IPS DF 6.9 (cell line): ENCODE measurements around the gene TP73.

Experiments used
- DNase-seq: peaks from one replicate; pipeline ENCODE4 v3.0.0-alpha.2; 2013; ENCODE audit warnings: low read depth, low spot score
- H3K27ac ChIP-seq: one replicate; pipeline ENCODE4 v1.5.1; 2013; ENCODE audit warnings: low read length, control low read depth
- H3K27me3 ChIP-seq: 2 replicates; pipeline ENCODE4 v1.6.1; 2013; ENCODE audit warnings: mild to moderate bottlenecking, low read length; ENCODE audit not compliant: control insufficient read depth, insufficient read depth
- H3K36me3 ChIP-seq: 2 replicates; pipeline ENCODE4 v1.6.1; 2013; ENCODE audit warnings: low read length; ENCODE audit not compliant: control insufficient read depth, insufficient read depth
- H3K4me1 ChIP-seq: 2 replicates; pipeline ENCODE4 v1.6.1; 2013; ENCODE audit warnings: low read length; ENCODE audit not compliant: control insufficient read depth, insufficient read depth
- H3K4me3 ChIP-seq: 2 replicates; pipeline ENCODE4 v1.5.1; 2013; ENCODE audit warnings: mild to moderate bottlenecking, low read length
- H3K9me3 ChIP-seq: 2 replicates; pipeline ENCODE4 v1.6.1; 2013; ENCODE audit warnings: low read length, inconsistent platforms; ENCODE audit not compliant: control insufficient read depth, insufficient read depth
- WGBS: extraction: QIAGEN DNeasy Blood & Tissue Kit; methylation state at CpG from one replicate; pipeline ENCODE4 v1.1.7; 2013; ENCODE audit warnings: mixed read lengths, missing lambda C conversion rate; ENCODE audit not compliant: insufficient read length, insufficient coverage; 5-methylcytosine and 5-hydroxymethylcytosine counted together

Gene TP73

GRCh38 chr1:3738943-3739342 lies 86.6 kb downstream of the TP73 start:
- H3K4me3 ChIP-seq: no peak overlapping the region
- no CpG with 5 or more reads among the region's 12 CpGs for WGBS
- H3K27me3 ChIP-seq: no peaks in the 10 kb centered on the region
- H3K4me1 ChIP-seq: 0 out of 2 replicates have a peak, but pooled peaks cover 2% of the 10 kb centered on the region
- DNase-seq: no peak
- H3K9me3 ChIP-seq: no peaks in the 10 kb centered on the region
- no peak overlapping the region for H3K27ac ChIP-seq
- peaks cover 28% of the 10 kb centered on the region for H3K36me3 ChIP-seq

- no peaks in the 10 kb centered on the region for H3K27me3 ChIP-seq
- H3K4me1 ChIP-seq: 0 out of 2 replicates have a peak, but pooled peaks cover 2% of the 10 kb centered on the region
- no peak overlapping the region for H3K4me3 ChIP-seq
- no CpG with 5 or more reads among the region's 9 CpGs for WGBS
- no peak for DNase-seq
- H3K27ac ChIP-seq: no peak overlapping the region
- no peaks in the 10 kb centered on the region for H3K9me3 ChIP-seq
- peaks cover 28% of the 10 kb centered on the region for H3K36me3 ChIP-seq
These were observed 87.7 kb downstream of the TP73 start for GRCh38 chr1:3740042-3740441.

DNA sequence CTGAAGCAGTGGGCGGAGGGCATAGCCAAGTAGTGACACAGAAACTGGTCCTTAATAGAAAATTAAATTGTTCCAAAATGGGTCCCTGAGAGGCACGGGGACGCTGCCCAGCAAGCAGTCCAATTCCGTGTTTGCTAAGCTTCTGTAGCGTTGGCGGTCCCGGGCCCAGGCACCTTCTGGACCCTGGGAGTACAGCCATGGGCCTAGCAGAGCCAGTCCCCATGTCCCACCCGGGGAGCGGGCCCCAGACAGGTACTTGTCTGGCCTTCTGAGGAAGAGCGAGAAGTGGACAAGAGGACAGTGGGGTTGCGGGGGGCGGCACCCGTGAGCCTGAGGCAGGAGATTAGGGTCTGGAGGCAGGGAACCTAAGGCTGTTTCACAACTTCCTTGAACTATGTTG lies 88.4 kb downstream of the TP73 start:
- peaks cover 28% of the 10 kb centered on the region for H3K36me3 ChIP-seq
- WGBS: no CpG with 5 or more reads among the region's 13 CpGs
- H3K27me3 ChIP-seq: no peaks in the 10 kb centered on the region
- DNase-seq: no peak
- no peak overlapping the region for H3K27ac ChIP-seq
- H3K4me1 ChIP-seq: peaks cover 3% of the 10 kb centered on the region
- no peak overlapping the region for H3K4me3 ChIP-seq
- no peaks in the 10 kb centered on the region for H3K9me3 ChIP-seq

DNA sequence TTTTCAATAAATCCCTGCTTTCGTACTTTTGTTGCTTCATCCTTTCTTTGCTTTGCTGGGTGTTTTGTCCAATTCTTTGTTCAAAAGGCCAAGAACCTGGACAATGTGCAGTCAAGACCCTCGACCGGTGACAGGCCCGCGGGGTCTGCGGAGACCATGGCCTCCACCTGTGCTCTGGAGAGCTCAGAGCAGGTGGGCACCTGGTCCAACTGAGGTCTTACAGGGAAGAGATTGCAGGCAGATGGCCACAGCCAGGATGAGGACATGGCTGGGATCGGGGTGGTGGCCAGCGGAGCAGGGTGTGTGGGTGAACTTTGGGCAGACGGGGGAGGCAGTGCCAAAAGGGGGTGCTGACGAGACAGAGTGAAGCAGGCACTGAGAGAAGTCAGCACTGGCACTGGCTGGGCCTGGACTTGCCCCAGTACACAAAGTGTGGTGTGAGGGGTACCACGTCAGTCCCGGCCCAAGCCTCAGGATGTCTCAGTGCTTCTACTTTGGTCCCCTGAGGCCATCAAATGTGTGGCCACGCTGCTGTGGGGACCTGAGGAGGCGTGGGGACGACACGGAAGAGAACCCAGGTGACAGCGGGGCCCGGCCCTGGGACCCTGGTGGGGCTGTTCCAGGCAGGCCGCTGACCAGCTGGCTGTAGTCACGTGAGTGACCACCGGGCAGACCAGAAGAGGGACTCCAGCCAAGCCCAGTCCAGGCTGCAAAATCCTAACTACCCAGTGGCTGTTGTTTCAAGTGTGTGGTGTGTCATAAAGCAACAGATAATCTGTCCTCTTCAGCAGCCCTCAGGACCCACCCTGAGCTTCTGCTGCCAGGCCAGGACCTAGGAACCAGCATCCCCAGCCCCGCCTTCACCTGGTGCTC lies 89.5 kb downstream of the TP73 start:
- H3K36me3 ChIP-seq: peaks cover 26% of the 10 kb centered on the region
- no peak overlapping the region for H3K4me3 ChIP-seq

GRCh38 chr1:3742439-3743298 lies 90.4 kb downstream of the TP73 start:
- no peaks in the 10 kb centered on the region for H3K9me3 ChIP-seq
- H3K36me3 ChIP-seq: peaks cover 26% of the 10 kb centered on the region
- H3K27me3 ChIP-seq: no peaks in the 10 kb centered on the region
- no peak overlapping the region for H3K27ac ChIP-seq
- no peak for DNase-seq
- no peak overlapping the region for H3K4me3 ChIP-seq
- peaks cover 7% of the 10 kb centered on the region for H3K4me1 ChIP-seq
- WGBS: no CpG with 5 or more reads among the region's 24 CpGs

More for the DNA sequence above, 89.5 kb downstream of the TP73 start:
- H3K9me3 ChIP-seq: no peaks in the 10 kb centered on the region
- WGBS: no CpG with 5 or more reads among the region's 22 CpGs
- H3K4me1 ChIP-seq: peaks cover 7% of the 10 kb centered on the region
- no peak overlapping the region for H3K27ac ChIP-seq
- no peaks in the 10 kb centered on the region for H3K27me3 ChIP-seq
- DNase-seq: no peak

DNA sequence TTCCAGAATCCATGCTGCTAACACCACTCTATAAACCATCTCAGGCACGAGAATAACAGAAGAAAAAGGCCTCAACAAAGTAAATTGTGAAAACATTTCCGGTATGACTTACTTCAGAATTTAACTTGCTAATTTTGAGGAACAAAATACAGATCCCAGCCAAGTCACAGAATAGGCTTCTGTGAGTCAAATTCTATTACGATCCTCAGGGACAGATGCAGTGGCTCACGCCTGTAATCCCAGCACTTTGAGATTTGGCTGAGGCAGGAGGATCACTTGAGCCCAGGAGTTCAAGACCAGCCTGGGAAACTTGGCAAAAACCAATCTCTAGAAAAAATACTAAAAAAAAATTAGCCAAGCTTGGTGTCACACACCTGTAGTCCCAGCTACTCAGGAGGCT lies 91.1 kb downstream of the TP73 start:
- Histone ChIP-seq H3K4me3 (no peak overlapping the region), H3K27me3 (no peaks in the 10 kb centered on the region), H3K4me1 (peaks cover 7% of the 10 kb centered on the region), H3K36me3 (peaks cover 21% of the 10 kb centered on the region), H3K9me3 (no peaks in the 10 kb centered on the region), H3K27ac (no peak overlapping the region)
- no CpG with 5 or more reads among the region's 4 CpGs for whole genome bisulfite sequencing
- DNase-seq: no peak

DNA sequence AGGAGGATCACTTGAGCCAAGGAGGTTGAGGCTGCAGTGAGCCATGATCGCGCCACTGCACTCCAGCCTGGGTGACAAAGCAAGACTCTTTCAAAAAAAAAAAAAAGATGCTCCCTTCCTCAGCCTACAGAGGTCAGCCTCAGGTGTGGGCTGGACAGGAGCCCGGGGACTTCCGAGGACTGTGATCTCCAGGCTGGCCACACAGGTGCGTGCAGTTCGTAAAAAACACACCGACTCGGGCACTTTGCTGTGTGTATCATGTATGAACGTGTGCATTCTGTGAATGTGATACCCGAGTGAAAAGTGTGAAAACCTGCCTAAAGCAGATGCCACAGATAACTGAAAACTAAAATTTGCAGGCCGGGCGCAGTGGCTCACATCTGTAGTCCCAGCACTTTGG lies 91.5 kb downstream of the TP73 start:
- DNase-seq: no peak
- H3K27me3 ChIP-seq: no peaks in the 10 kb centered on the region
- no CpG with 5 or more reads among the region's 12 CpGs for WGBS
- peaks cover 19% of the 10 kb centered on the region for H3K36me3 ChIP-seq
- H3K4me1 ChIP-seq: peaks cover 7% of the 10 kb centered on the region
- no peak overlapping the region for H3K27ac ChIP-seq
- no peak overlapping the region for H3K4me3 ChIP-seq
- H3K9me3 ChIP-seq: no peaks in the 10 kb centered on the region

DNA sequence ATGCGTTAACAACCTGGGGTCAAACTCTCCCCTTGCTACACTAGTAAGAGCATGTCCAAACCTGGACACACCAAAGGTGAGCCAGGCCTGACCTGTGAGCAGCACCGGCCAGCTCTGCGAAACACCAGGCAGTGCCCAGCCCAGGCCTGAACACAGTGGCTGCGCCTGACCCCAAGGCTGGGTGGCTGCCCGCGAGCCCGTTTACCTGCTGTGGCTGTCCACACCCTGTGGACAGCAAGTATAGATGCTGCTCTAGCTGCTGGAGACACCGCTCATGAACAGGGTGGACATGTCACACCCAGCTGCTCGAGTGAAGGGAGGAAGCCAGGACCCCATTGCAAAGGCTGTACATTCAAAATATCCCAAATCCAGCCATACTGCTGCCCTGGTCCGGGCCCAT lies 92.3 kb downstream of the TP73 start:
- Histone ChIP-seq H3K36me3 (peaks cover 19% of the 10 kb centered on the region), H3K9me3 (no peaks in the 10 kb centered on the region), H3K27ac (no peak overlapping the region), H3K4me3 (no peak overlapping the region), H3K4me1 (peaks cover 7% of the 10 kb centered on the region), H3K27me3 (no peaks in the 10 kb centered on the region)
- no peak for DNase-seq
- no CpG with 5 or more reads among the region's 10 CpGs for WGBS

DNA sequence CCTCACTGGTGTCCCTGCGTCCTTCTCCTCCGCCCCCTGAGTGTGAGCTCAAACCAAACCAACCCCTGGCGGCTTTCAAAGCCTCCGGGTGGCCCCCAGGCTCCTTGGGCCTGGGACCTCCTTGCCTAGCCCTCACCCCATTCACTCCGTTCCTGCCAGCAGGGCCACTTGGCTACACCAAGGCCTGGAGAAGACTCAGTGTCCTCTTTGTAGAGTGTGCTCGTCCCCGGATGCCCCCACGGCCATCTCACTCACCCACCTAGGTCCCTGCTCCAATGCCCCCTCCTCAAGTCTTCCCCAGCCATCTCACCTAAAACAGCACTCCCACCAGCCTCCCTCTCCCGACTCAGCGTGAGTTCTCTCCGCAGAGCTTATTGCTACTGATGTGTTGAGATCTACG lies 92.8 kb downstream of the TP73 start:
- peaks cover 17% of the 10 kb centered on the region for H3K36me3 ChIP-seq
- WGBS: no CpG with 5 or more reads among the region's 12 CpGs
- no peaks in the 10 kb centered on the region for H3K9me3 ChIP-seq
- H3K4me3 ChIP-seq: no peak overlapping the region
- DNase-seq: no peak
- H3K27ac ChIP-seq: no peak overlapping the region
- peaks cover 7% of the 10 kb centered on the region for H3K4me1 ChIP-seq
- no peaks in the 10 kb centered on the region for H3K27me3 ChIP-seq

DNA sequence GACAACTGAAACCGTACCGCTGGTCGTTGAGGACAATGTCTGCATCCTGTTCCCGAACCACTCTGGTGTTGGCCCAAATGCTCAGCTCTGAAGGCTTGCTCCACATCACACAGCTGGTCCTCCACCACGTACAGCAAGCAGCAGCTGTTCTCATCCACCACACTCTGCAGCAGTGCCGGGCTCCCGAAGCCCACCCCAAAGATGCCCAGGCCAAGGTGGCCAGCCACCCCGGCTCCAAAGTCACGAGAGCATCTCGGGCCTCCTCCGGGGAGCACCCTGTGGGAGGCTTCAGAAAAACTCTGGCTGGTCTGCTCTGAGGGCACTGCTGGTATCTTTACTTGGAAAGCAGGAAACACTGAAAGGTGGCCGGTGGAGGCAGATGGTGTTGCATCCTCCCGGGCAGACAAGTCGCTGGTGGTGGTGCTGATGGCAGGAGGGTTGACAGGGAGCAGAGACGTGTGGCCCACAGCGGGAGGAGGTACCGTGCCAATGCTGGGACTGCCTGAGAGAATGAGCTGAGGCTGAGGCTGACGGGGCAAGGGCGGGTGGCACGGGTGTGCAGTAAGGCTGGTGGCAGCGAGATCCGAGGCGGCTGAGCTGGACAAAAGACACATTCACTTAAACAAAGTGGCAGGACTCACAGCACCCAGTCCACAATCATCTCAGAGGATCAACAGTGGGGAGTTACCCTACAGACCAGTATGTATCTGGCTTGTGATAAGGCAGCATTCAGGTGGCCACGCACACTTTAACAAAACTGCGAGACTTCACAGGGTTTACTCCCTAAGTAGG lies 93.5 kb downstream of the TP73 start:
- peaks cover 7% of the 10 kb centered on the region for H3K4me1 ChIP-seq
- no peak overlapping the region; the same call in 1 of the 2 replicates for H3K4me3 ChIP-seq
- H3K36me3 ChIP-seq: peaks cover 14% of the 10 kb centered on the region
- no CpG with 5 or more reads among the region's 25 CpGs for WGBS
- no peaks in the 10 kb centered on the region for H3K27me3 ChIP-seq
- no peak overlapping the region for H3K27ac ChIP-seq
- no peak for DNase-seq
- H3K9me3 ChIP-seq: no peaks in the 10 kb centered on the region
